Measurements from ENCODE around the gene RTL1.
A peak's percentile ranks its signal among the peaks of the same experiment; 100 is the strongest.

RTL1 gene

DNA sequence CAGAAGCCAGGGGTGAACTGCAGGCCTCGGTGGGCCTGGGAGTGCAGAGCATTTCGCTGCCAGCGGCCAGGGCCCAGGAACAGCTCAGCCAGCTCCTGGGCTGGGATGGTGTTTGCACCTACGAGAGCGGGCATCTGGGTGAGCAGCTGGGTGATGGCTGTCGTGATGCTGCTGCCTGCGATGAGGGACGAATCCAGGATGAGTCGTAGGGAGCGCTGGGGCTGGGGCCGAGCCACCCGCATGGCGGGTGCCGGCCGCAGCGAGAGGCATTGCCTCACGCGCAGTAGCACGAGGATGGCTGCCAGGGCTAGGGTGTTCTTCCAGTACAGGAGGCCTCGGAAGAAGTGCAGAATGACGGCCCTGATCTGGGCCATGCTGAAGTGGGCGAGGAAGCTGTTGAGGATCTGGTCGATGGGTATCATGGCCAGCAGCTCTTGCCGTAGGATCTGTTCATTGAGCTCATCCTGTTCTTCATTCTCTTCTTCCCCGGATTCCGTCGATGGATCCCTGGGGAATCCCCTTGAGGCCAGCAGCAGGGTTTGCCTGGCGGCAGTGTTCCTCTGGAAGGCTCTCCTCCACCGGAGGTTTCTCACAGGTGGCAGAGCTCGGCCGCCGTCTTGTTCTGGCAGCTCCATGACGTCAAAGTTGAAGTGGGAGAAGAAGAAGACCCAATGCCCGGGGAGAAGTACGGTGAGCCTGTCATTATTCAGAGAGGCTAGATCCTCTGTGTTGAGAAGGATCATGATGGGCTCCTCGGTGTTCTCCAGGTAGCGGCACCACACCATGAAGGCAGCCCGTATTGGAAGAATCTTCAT is 22.1 kb downstream of the RTL1 start:
- ATAC-seq = no peak

DNA sequence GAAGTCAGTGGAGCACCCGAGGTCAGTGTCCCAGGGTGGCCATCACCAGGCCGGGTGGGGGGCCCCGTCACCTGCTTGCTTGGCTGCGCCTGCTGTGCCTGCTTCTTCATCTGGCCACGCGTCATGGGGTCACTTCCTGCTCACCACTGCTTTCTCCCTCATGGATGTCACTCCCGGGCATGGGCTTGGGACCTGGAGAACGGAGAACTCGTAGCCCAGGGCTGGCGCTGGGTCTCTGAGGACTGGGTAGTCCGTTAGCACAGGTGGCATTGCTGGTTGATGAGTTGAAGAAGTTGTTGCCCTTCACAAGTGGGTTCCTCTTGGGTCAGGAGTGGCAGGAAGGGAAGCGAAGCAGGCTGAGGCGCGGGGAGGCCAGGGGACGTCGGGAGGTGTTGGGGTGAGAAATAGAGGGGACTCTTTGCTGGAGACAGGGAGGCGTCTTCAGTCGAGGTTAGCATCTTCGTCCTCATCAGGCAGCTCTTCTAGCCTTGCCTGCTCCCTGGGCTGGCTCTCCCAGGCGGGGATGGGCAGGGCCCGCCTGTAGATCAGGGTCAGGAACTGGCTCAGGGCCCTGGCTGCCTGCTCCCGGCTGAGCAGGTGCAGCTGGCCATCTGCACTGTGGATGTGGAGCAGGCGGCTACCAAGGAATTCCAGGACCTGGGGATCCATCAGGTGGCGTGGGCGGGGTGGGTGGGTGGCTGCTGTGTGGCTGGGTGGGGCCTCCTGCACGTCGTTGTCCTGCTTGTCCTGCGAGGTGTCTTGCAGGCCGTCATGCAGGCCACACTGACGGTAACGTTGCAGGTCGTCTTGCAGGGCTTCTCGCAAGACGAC is 23.0 kb downstream of the RTL1 start:
- no peak for ATAC-seq

GRCh38 chr14:100879782-100880181 is 23.7 kb downstream of the RTL1 start:
- no peak for ATAC-seq

DNA sequence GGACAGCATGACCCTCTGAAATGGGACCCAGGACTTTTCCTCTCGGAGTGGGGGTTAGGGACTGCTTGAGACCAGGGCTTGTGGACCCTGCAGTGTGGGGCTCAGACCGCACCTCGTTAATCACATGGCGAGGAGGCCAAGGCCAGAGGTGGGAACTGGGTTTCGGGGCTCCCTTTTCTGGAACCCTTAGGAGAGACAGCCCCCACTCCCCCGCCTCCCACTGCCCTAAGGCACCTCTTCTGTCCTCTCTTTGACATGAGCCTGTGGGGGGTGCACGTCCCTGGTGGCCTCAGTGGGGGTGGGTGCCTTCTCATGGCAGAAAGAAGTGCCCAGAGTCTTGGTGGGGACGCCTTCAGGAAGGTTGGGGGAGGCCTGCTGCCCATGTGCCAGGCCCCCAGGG is 24.3 kb downstream of the RTL1 start:
- ATAC-seq = no peak

DNA sequence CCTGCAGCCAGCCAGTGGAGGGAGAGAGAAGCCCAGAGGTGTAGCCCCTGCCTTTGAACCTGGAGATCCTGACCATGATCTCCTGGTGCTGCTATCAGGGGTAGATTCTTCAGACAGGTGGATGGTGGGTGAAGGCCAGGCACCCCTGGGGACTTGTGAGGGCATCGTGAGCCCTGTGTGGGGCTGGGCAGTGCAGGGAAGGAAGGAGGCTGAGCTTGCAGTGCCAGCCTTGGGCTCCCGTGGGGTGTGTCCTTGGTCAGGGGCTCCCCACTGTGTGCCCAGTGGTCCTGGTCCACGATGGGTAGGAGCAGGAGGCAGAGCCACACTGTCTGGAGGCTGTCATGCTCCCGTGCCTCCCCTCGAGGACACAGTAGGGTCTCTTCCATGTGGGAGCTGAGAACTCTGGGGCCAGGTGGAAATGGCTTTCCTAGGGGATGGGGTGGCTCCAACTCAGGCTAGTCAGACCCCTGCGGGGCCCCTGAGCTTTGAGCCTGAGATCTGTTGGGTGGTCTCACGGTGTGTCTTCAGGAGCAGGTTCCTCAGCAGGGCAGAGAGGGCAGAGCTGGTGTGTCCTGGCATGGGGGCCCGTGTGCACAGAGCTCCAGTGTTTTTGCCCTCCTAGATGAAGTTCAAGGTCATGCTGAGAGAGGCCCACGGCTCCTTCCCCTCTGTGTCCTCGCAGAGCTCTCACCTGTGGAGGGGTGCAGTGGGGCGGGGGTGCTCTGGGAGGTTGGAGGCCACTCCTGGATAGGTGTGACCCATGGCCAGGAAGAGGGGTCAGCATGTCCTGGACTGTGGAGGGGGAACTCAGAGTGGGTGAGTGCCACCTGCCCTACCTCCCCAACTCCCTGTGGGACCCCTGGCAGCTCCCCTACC is 25.0 kb downstream of the RTL1 start:
- ATAC-seq = no peak

DNA sequence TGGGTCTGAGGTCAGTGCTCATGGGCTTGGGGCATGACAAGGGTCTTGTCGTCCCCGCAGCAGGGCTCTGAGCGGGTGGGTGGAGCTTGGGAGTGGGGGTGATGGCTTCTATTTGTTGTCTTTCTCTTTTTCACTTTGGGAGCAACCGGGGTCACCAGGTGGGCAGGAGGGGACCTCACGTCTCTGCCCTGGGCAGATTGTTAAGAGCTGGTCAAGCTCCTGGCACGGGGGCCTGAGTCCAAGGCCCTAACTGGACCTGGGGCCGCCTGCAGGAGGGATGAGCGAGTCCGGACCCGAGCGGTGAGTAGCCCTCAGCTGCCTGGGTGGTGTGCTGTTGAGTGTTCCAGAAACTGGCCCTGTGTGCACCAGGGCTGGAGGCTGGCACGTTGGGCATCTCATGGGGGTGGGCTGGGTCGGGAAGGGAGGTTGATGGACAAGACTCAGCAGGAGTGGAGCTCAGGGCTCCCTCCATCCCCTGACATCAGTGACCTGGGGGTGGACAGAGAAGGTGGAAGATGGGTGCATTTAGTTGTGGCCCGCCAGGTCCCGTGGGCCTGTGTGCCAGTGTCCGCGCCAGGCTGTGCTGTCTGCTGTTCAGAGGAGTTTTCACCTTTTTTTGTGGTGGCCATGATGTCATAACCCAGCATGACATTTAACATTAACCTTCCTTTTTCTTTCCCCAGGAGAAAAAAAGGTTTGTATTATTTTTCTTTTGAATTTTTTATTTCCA is 27.5 kb downstream of the RTL1 start:
- no peak for ATAC-seq

GRCh38 chr14:100875126-100875525 is 28.4 kb downstream of the RTL1 start:
- ATAC-seq = no peak

GRCh38 chr14:100874411-100875091 is 29.0 kb downstream of the RTL1 start:
- no peak for ATAC-seq

GRCh38 chr14:100874051-100874410 is 29.5 kb downstream of the RTL1 start:
- ATAC-seq = no peak

DNA sequence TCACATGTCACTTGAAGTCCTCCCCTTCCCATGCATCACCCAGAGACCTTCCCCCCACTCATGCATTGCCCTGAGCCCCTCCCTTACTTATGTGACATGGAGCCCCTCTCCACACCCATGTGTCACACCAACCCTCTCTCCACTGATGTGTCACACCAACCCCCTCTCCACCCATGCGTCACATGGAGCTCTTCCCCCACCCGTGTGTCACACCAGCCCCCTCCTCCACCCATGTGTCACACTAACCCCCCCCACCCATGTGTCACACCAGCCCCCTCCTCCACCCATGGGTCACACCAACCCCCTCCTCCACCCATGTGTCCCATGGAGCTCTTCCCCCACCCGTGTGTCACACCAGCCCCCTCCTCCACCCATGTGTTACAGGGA is 30.4 kb downstream of the RTL1 start:
- no peak for ATAC-seq

DNA sequence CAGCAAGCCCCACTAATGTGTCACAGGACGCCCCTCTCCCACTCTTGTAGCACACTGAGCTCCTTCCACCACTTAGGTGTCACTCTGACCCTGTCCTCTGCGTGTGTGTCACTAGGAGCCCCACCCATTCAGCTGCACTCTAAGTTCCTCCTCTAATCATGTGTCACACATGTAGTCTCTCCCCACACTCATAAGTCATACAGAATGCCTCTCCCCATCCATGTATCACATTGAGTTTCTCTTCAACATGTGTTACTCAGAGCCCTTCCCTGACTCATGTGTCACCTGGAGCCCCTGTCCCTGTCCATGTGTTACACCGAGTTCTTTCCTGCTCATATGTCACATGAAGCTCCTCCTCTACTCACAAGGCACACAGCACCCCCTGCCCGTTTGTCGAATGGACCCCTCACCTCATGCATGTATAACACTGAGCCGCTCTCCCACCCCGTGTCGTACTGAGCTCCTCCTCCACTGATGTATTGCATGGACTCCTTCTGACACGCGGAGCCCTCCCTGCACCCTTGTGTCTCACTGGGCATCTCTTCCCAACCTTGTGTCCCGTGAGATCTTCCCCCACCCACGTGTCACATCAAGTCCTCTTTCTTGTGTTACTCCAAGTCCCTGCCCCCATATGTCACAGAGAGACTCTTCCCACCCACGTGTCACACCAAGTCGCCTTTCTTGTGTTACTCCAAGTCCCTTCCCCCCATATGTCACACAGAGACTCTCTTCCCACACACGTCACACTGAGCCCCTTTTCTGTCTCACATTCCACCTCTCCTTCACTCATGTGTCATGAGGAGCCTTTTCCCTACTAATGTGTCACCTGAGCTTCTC is 31.0 kb downstream of the RTL1 start:
- peak; percentile 53 to 59 for ATAC-seq

DNA sequence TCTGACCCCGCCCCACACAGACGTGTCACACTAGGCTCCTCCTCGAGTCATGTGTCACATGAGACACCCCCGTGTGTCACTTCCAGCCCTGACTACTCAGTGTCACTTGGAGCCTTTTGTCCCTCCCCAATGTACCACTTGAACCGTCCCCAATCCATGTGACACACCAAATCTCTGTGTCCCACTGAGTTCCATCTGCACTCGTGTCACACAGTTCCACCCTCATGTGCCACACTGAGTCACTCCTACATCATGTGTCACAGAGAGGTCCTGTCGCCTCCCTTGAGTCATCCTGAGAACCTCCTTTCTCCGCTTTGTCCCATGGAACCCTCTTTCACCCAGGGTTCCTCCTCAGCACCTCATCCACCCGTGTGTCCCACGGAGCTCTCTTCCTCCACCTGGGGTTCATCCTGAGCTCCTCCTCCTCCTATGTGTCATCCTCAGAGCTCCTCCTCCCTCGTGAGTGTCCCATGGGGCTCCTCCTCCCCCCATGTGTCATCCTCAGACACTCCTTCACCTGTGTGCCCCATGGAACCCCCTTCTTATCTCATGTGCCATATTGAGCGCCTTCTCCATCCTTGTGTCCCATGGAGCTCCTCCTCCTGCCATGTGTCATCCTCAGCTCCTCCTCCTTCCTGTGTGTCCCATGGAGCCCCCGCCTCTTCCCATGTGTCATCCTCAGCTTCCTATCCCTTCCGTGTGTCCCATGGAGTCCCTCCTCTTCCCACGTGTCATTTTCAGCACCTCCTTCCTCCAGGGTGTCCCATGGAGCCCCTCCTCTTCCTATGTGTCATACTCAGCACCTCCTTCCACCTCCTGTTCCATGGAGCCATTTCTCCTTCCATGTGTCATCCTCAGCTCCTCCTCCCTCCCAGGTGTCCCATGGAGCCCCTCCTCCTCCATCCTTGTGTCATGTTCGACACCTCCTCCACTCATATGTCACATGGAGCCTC is 32.0 kb downstream of the RTL1 start:
- peak; percentile 24 to 45 for ATAC-seq

DNA sequence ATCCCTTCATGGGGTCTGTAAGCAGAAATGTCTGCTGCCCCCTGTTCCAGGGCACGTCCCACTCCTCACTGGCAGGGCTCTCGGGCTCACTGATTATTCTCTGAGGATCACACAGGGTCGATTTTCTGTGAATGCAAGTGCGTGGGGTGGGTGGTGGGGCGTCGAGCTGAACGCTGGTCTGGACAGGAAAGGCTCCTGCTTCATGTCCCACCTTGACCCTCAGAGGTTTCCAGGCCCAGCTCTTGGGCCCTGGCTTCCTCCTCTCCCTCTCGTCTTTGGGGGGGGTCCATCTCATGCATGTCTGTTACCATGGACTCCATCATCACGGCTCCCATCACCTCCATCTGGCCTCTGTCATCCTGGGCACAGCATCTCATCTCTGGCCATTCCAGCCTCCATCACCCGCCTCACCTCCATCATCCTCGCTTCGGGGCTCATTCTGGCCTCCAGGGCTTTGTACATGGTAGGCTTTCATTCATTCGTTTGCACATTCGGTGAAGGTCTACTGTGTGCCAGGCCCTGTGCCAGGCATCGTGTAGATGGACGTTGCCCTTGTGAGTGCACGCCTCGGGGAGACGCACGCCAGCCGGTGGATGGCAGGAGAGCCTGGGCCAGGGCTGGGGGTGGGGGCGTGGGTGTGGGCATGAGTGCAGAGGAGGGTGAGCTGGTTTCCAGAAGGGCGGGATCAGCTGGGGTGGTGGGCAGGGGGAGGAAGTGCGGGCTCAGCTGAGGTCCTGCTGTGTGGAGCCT is 34.7 kb downstream of the RTL1 start:
- no peak for ATAC-seq

GRCh38 chr14:100867631-100868315 is 35.7 kb downstream of the RTL1 start:
- no peak for ATAC-seq

DNA sequence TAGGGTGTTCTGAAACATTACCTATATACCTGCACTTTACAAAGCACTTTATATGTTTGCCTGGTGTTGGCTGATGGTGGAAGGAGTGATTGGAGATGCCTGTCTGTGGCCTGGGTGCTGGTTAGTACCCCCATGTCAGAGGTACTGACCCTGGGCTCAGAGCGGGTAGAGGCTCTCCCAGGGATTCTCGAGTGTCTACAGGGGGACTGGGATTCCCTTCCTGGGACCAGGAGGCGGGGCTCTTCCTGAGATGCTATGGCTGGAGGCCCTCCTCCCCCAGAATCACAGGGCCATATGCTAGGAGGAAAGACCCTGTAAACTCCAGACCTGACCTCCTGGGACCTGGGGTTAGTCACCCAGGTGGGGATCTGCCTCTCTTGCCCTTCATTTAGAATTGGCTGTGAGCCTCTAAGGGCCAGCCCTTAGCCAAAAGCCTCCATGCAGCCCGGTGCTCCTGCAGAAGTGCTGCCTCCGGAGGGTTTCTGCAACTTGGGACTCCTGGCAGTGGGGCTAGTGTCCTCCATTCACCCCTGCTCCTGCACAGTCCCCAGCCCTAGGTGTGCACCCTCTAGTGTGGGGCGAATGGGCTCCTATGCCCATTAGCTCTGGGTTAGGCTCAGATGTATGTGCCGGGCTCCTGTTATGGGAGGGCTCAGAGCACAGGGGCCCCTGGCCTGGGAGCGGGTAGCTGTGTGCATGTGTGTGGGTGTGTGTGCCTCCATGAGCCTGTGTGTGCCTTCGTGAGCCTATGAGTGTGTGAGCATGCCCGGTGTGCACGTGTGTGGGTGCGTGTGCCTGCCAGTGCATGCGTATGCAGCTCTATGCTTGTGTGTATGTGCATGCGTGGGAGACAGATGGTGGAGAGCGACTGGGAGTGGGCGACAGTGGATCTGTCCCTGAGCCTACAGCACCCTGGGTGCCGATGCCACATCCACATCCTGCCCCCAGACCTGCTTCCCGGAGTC is 36.6 kb downstream of the RTL1 start:
- ATAC-seq = no peak

GRCh38 chr14:100865682-100866591 is 37.6 kb downstream of the RTL1 start:
- ATAC-seq = no peak

Measured in activated CD4-positive, CD25-positive, alpha-beta regulatory T cell treated with anti-CD3 and anti-CD28 coated beads, Interleukin-2, amount 50 U/mL, for 24 hours (primary cell).